Esophagus muscularis mucosa (tissue), 4 donors: Measurements from ENCODE around the gene CDA. TPM values are rescaled to one million over a fixed set of nuclear protein-coding genes. Genes with fewer than 3 reads are reported as not detected.
A peak's percentile ranks its signal among the peaks of the same experiment; 100 is the strongest.

Experiments used
- DNase-seq: peaks from one replicate; pipeline ENCODE4 v3.0.0-alpha.2; 2017; ENCODE audit errors: extremely low spot score
- H3K27ac ChIP-seq, 4 donors: fragments of 200-600 bp; sonication (generic); replicated peaks in 1 of 4; 1 replicate in 3 of 4; 2 replicates in 1 of 4; pipeline ENCODE4 v1.5.1; 2016 to 2019; ENCODE audit warnings: mild to moderate bottlenecking in 1 of 4
- H3K27me3 ChIP-seq, 4 donors: fragments of 200-600 bp; sonication (generic); one replicate each; pipeline versions ENCODE4 v1.5.1 to v1.6.0; 2016 to 2019
- H3K36me3 ChIP-seq, 4 donors: fragments of 200-600 bp; sonication (generic); one replicate each; pipeline ENCODE4 v1.5.1; 2016 to 2019
- H3K4me1 ChIP-seq, 4 donors: fragments of 200-600 bp; sonication (generic); one replicate each; pipeline ENCODE4 v1.5.1; 2016 to 2019
- H3K4me3 ChIP-seq, 4 donors: fragments of 200-600 bp; sonication (generic); 1 replicate in 2 of 4; 2 replicates in 2 of 4; pipeline ENCODE4 v1.5.1; 2016 to 2019; ENCODE audit warnings: mild to moderate bottlenecking in 4 of 4, moderate library complexity in 1 of 4
- H3K9me3 ChIP-seq, 4 donors: fragments of 200-600 bp; sonication (generic); 1 replicate in 3 of 4; 2 replicates in 1 of 4; pipeline ENCODE4 v1.5.1; 2016 to 2019
- CTCF ChIP-seq, 3 experiments: fragments of 200-600 bp in 2 of 3; fragments of 450-650 bp in 1 of 3; sonication (generic) in 2 of 3; IDR thresholded peaks; one replicate each; pipeline ENCODE4 v1.5.1; 2017 to 2019; ENCODE audit warnings: antibody characterized with exemption in 3 of 3, mild to moderate bottlenecking in 2 of 3, moderate library complexity in 1 of 3
- EP300 ChIP-seq: sonication (generic); formaldehyde crosslinking; IDR thresholded peaks from one replicate; pipeline ENCODE4 v1.6.1; 2017; ENCODE audit warnings: antibody characterized with exemption
- POLR2A ChIP-seq: fragments of 450-650 bp; IDR thresholded peaks from one replicate; pipeline ENCODE4 v1.6.1; 2017; ENCODE audit warnings: antibody characterized with exemption, moderate library complexity, mild to moderate bottlenecking, low read depth
- POLR2AphosphoS5 ChIP-seq, 2 donors: sonication (generic); formaldehyde crosslinking; IDR thresholded peaks; one replicate each; pipeline ENCODE4 v1.6.1; 2017; ENCODE audit warnings: antibody characterized with exemption in 2 of 2
- WGBS: methylation state at CpG from one replicate; pipeline ENCODE4 v1.1.5; 2018; 5-methylcytosine and 5-hydroxymethylcytosine counted together
- intact Hi-C: fragments of 100-400 bp; cut with DNase I; formaldehyde crosslinking; loops from one replicate; pipeline ENCODE4 v1.15.1; 2023
- total RNA-seq, 4 donors: library from RNA; depleted of rRNA; stranded (reverse); fragments of >200 nt; gene quantifications; one replicate each; pipeline versions ENCODE4 v1.1.0 to v1.2.1, GENCODE V29; 2016

CDA gene
- total RNA-seq, 4 donors from 2014 or later: 1.7 to 7.5 (median 6.0) TPM

- WGBS: 88% methylated on average over 14 of the region's 14 CpGs
- intact Hi-C loops: no loop called here
Measured at GRCh38 chr1:20594746-20595145, 5.8 kb downstream of the CDA start.

GRCh38 chr1:20596106-20596505, 7.2 kb downstream of the CDA start:
- H3K9me3 ChIP-seq: no peaks in the 10 kb centered on the region
- intact Hi-C loops: no loop called here
- no peak overlapping the region for H3K27ac ChIP-seq
- no peak overlapping the region for H3K4me3 ChIP-seq
- no peak for DNase-seq
- H3K36me3 ChIP-seq: no peaks in the 10 kb centered on the region
- no peak for TF ChIP-seq EP300
- TF ChIP-seq POLR2A: no peak
- TF ChIP-seq CTCF (IDR thresholded peaks at IDR 0.05): no peak
- no peak for TF ChIP-seq POLR2AphosphoS5 (IDR thresholded peaks at IDR 0.05)
- H3K27me3 ChIP-seq: peaks cover 0 to 18% (median 0%) of the 10 kb centered on the region in 4 donors
- H3K4me1 ChIP-seq: no peaks in the 10 kb centered on the region
- 56% methylated on average over 6 of the region's 6 CpGs for WGBS

More at GRCh38 chr1:20594746-20595145, 5.8 kb downstream of the CDA start:
- Histone ChIP-seq H3K9me3 (no peaks in the 10 kb centered on the region), H3K4me1 (peaks cover 0 to 10% (median 1%) of the 10 kb centered on the region in 4 donors), H3K4me3 (no peak overlapping the region), H3K36me3 (no peaks in the 10 kb centered on the region), H3K27ac (no peak overlapping the region), H3K27me3 (peaks cover 0 to 31% (median 0%) of the 10 kb centered on the region in 4 donors)
- TF ChIP-seq EP300 (no peak), POLR2A (no peak), CTCF (IDR thresholded peaks at IDR 0.05) (no peak), POLR2AphosphoS5 (IDR thresholded peaks at IDR 0.05) (no peak)
- no peak for DNase-seq

GRCh38 chr1:20597650-20598049, 8.8 kb downstream of the CDA start:
- peak overlapping the region in 1 of 4 donors; percentile 1 for H3K27ac ChIP-seq
- intact Hi-C loops: no loop called here
- 64% methylated on average over 3 of the region's 3 CpGs for WGBS
- no peaks in the 10 kb centered on the region for H3K4me1 ChIP-seq
- H3K36me3 ChIP-seq: no peaks in the 10 kb centered on the region
- H3K4me3 ChIP-seq: no peak overlapping the region
- peaks cover 0 to 4% (median 0%) of the 10 kb centered on the region in 4 donors for H3K27me3 ChIP-seq
- TF ChIP-seq EP300 (no peak), CTCF (IDR thresholded peaks at IDR 0.05) (no peak), POLR2AphosphoS5 (IDR thresholded peaks at IDR 0.05) (peak in 1 of 2 donors; percentile 10), POLR2A (no peak)
- DNase-seq: no peak
- no peaks in the 10 kb centered on the region for H3K9me3 ChIP-seq

DNA sequence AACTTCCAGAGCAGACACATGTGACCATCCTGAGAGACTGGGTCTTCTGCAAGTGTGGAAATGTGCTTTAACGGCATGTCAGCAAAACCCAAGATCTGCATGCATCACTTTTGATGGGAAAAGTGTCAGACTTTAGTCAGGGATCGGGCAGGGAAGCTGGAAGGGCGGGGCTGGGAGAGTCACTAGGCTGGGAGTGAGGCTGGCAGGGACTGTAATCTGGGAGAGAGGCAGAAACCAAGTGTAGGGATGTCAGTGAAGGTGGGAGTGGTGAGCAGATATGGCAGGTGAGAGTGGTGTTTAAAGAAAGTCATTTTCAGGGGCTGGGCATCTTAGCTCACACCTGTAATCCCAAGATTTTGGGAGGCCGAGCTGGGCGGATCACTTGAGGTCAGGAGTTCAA, 11.3 kb downstream of the CDA start:
- H3K9me3 ChIP-seq: no peaks in the 10 kb centered on the region
- no peak for DNase-seq
- intact Hi-C loops: no loop called here
- H3K27ac ChIP-seq: no peak overlapping the region
- WGBS: 83% methylated on average over 5 of the region's 5 CpGs
- no peaks in the 10 kb centered on the region for H3K36me3 ChIP-seq
- no peak overlapping the region for H3K4me3 ChIP-seq
- H3K4me1 ChIP-seq: no peaks in the 10 kb centered on the region
- H3K27me3 ChIP-seq: no peaks in the 10 kb centered on the region
- TF ChIP-seq CTCF (IDR thresholded peaks at IDR 0.05) (no peak), POLR2AphosphoS5 (IDR thresholded peaks at IDR 0.05) (no peak), POLR2A (no peak), EP300 (no peak)
